Breast epithelium (tissue), 3 donors: ENCODE data around the gene EFHD2.

ENCODE experiments used
- CTCF ChIP-seq, 3 donors: fragments of 450-650 bp; IDR thresholded peaks; one replicate each; pipeline ENCODE4 v1.5.1; 2016 to 2017; ENCODE audit warnings: antibody characterized with exemption in 3 of 3, mild to moderate bottlenecking in 3 of 3, moderate library complexity in 3 of 3
- POLR2A ChIP-seq: fragments of 450-650 bp; IDR thresholded peaks from one replicate; pipeline ENCODE4 v1.6.1; 2016; ENCODE audit warnings: antibody characterized with exemption, mild to moderate bottlenecking, moderate library complexity
- POLR2AphosphoS5 ChIP-seq, 3 donors: sonication (generic); formaldehyde crosslinking; IDR thresholded peaks; one replicate each; pipeline ENCODE4 v1.6.1; 2017; ENCODE audit warnings: antibody characterized with exemption in 3 of 3

DNA sequence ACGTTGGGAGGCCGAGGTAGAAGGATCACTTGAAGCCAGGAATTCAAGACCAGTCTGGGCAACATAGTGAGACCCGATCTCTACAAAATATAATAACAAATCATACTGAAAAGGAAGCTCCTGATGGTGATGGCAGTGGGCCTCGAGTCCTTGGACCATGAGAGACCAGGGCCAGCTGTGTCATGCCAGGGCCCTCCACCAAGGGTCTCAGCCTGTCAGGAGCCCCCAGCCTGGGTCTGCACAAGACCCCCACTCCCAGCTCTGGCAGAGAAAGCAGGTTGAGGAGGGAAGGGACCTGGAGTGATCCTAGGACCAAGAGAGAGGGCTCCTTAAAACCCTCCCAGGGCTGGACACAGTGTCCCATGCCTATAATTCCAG lies 21.9 kb downstream of the EFHD2 start:
- TF ChIP-seq CTCF (IDR thresholded peaks at IDR 0.05) = no peak
- no peak for TF ChIP-seq POLR2AphosphoS5 (IDR thresholded peaks at IDR 0.05)
- no peak for TF ChIP-seq POLR2A
